Measurements from ENCODE around the gene NDUFAF3.

The NDUFAF3 gene

GRCh38 chr3:49017971-49018706 lies 3.8 kb upstream of the NDUFAF3 start, which contains the start of gene DALRD3:
Gene DALRD3 (minus strand): TSS chr3:49018580. CDS start chr3:49018564, 16 bp downstream.
- peak; percentile 52 for DNase-seq (ENCODE audit: low read depth)

DNA sequence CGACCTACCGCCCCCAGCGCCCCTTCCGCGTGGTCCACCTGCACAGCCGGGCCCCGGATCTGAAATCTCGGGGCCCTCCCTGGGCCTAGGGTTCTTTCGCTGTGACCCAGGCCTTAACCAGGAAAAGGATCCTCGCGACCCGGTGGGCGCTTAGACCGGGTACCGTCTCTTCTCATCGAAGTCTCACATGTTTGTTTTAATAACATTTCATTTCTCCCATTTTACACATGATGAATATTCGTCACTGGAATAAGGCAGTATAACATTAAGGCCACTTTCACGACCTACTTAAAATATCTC lies 3.3 kb upstream of the NDUFAF3 start:
- DNase-seq (ENCODE audit: low read depth): no peak

GRCh38 chr3:49019941-49020329 lies 2.0 kb upstream of the NDUFAF3 start:
- DNase-seq (ENCODE audit: low read depth): no peak

GRCh38 chr3:49020330-49021212 lies 1.4 kb upstream of the NDUFAF3 start:
- no peak for DNase-seq (ENCODE audit: low read depth)

DNA sequence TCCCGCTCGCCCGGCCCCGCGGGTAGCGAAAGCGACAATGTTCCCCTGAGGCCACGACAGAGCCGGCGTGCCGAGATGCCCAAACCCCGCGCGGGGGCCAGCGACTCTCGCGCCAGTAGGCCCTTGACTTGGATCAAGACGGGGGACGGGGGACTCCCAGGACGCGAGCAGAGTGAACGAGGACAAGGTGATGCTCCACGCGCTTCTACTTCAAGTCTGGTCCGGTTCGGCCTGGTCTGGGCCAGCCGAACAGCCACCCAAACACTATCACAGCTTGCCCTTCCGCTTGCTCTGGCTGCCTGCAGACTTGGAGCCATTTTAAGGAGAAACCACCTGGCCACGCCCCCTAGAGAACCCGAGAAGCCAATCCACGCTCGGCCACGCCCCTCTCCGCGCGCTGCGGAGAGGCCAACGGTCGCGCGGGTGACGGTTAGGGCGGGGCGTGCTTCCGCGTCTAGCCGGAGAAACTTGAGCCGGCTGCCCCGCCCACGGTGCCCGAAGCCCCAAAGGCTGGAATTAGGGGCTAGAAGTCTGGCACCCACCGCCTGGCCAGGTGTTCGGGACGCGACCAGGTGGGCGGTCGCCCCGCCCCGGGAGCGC lies 608 bp upstream of the NDUFAF3 start:
- peak; percentile 93 for DNase-seq (ENCODE audit: low read depth)

DNA sequence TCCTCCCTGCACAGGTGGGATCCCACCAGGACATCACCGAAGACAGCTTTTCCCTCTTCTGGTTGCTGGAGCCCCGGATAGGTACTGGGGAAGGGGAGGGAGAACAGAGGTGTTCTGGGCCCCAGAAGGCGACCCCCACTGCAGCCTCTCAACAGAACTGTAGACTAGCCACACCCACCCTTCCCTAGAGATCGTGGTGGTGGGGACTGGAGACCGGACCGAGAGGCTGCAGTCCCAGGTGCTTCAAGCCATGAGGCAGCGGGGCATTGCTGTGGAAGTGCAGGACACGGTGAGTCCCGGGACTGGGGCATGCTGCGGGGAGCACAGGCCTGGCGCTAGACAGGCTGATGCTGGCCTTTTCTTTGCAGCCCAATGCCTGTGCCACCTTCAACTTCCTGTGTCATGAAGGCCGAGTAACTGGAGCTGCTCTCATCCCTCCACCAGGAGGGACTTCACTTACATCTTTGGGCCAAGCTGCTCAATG lies 809 bp downstream of the NDUFAF3 start:
- DNase-seq (ENCODE audit: low read depth): no peak

GRCh38 chr3:49023775-49024174 lies 1.9 kb downstream of the NDUFAF3 start:
- no peak for DNase-seq (ENCODE audit: low read depth)

GRCh38 chr3:49024449-49024848 lies 2.5 kb downstream of the NDUFAF3 start:
- no peak for DNase-seq (ENCODE audit: low read depth)

GRCh38 chr3:49025005-49025792 lies 3.3 kb downstream of the NDUFAF3 start:
- peak; percentile 32 for DNase-seq (ENCODE audit: low read depth)

GRCh38 chr3:49025793-49026520 lies 4.0 kb downstream of the NDUFAF3 start:
- no peak for DNase-seq (ENCODE audit: low read depth)

GRCh38 chr3:49026536-49026935 lies 4.6 kb downstream of the NDUFAF3 start:
- DNase-seq (ENCODE audit: low read depth): no peak

DNA sequence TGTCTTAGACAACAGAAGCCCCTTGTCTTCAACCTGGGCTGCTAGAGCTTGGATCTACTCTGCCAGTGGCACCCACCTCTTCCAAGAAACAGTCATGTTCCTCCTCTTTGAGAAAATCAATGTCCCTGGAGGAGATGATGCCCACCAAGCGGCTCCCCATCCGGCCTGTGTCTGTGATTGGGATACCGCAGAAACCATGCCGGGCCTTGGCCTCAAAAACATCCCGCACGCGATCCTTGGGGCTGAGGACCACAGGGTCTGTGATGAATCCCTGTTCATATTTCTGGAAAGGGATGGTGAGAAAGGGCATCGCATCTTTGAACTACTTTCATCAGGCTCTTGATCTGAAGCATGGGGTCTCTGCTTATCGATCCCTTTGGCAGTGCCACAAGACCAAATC lies 5.7 kb downstream of the NDUFAF3 start:
- DNase-seq (ENCODE audit: low read depth): no peak

GRCh38 chr3:49028298-49028672 lies 6.4 kb downstream of the NDUFAF3 start:
- no peak for DNase-seq (ENCODE audit: low read depth)

GRCh38 chr3:49028673-49029562 lies 7.0 kb downstream of the NDUFAF3 start, which contains the start of gene IMPDH2:
Gene IMPDH2 (minus strand): TSS chr3:49029398. CDS start chr3:49029350, 48 bp downstream.
- peak; percentile 80 for DNase-seq (ENCODE audit: low read depth)

- no peak for DNase-seq (ENCODE audit: low read depth)
These were observed 7.6 kb downstream of the NDUFAF3 start for GRCh38 chr3:49029563-49029884.

GRCh38 chr3:49030321-49030720 lies 8.4 kb downstream of the NDUFAF3 start:
- no peak for DNase-seq (ENCODE audit: low read depth)

DNA sequence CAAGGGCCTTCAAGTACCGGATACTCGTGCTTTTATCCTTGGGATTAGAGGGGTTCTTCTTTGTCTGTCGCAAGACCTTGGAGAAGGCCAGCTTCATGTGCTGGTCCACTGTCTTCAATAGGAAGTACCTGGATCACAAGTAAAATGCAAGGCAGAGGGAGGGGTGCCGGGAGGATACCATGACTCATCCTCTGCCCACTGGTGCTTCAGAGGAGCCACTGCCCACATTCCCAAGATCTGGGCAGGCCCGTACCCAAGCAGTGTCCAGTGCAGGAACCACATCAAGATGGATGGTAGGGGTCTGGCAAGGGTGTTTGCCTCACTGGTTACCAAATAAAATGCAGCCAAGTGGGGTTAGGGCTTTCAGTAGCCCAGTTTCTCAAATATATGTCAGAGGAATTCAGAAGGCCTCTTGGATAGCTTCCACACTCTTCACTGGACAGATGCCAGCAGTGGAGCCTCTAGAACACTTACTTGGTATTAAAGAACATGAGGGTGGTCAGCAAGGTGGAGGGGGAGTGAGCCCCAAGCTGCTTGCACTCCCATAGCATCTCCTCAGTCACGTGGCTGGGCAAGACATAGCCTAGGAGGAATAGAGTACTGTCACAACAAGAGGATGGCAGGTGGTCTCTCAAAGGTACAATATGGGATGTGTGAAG lies 10.9 kb downstream of the NDUFAF3 start:
- DNase-seq (ENCODE audit: low read depth): peak; percentile 68

DNA sequence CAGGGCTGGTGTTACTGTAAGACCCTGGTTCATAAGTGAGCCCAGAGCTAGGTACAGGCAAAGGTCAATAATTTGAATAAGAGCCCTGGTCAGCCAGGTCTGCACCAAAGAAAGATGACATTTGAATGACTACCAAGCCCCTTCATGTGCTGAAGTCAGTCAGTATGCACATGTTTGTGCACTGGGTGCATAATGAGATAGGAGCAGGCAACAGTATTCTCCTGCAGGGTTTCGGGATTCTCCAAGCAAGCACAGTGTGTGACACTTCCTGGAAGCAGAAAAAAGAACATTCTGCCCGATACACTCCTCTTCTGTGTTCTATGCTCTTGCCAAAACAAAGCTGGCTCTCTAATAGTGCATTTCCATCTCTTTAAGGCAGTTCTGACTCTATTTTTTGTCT lies 12.7 kb downstream of the NDUFAF3 start:
- no peak for DNase-seq (ENCODE audit: low read depth)

DNA sequence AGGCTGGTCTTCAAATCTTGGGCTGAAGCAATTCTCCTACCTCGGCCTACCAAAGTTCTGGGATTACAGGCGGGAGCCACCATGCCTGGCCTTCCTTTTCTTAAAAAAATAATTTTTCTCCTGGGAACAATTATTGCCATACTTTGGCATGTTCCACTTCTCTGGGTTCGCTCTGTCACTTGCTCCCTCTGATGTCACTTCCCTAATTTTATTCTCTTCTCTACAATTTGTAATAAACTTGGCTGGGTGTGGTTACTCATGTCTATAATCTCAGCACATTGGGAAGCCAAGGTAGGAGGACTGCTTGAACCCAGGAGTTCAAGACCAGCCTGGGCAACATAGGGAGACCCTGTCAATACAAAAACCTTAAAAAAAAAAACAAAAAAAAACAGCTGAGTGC lies 13.4 kb downstream of the NDUFAF3 start:
- DNase-seq (ENCODE audit: low read depth): no peak

DNA sequence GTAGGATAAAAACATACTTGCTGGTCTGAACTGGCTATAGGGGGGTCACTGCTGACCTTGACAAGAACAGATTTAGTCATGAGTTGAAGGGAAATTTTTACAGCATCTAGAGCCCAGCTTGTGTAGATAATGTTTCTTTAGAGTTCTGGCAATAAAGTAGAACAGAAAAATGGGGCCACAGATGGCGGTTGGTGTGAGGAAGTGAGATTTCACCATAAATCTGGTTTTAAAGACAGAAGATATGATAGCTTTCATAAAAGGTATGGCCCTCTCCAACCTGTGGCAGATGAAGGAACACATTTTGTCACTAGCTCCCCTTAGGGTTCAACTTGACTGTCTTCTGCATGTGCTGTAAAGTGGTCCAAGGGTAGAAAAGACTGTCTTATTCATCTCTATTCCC lies 31.6 kb downstream of the NDUFAF3 start:
- no peak for DNase-seq (ENCODE audit: low read depth)
